ENCODE measurements around the gene RSPO1.
"Not testable (repeated sequence)": the region's sequence is repeated elsewhere in the genome, so short reads cannot be mapped to it uniquely, and the experiment has no call there.

The RSPO1 gene

GRCh38 chr1:37634244-37634991 is at the start of gene RSPO1:
TSS of gene RSPO1 (minus strand) at chr1:37634892. CDS start at chr1:37629661, 5,231 bp downstream.
- no peak for DNase-seq

GRCh38 chr1:37684182-37684581 is 49.5 kb upstream of the RSPO1 start:
- DNase-seq, result not testable (repeated sequence)

GRCh38 chr1:37682334-37682987 is 47.8 kb upstream of the RSPO1 start:
- DNase-seq, result peak; percentile 67

GRCh38 chr1:37680933-37681332 is 46.2 kb upstream of the RSPO1 start:
- no peak for DNase-seq

GRCh38 chr1:37677808-37678207 is 43.1 kb upstream of the RSPO1 start:
- DNase-seq, result no peak

- DNase-seq, result no peak
Measured at GRCh38 chr1:37677143-37677439, 42.4 kb upstream of the RSPO1 start.

GRCh38 chr1:37676281-37677142 is 41.8 kb upstream of the RSPO1 start:
- no peak for DNase-seq

GRCh38 chr1:37673920-37674319 is 39.2 kb upstream of the RSPO1 start:
- no peak for DNase-seq

- no peak for DNase-seq
Measured at GRCh38 chr1:37672136-37672870, 37.6 kb upstream of the RSPO1 start.

- no peak for DNase-seq
Measured at GRCh38 chr1:37671261-37671660, 36.6 kb upstream of the RSPO1 start.

- no peak for DNase-seq
Measured at GRCh38 chr1:37670133-37670532, 35.4 kb upstream of the RSPO1 start.

GRCh38 chr1:37667023-37667671 is 32.5 kb upstream of the RSPO1 start:
- DNase-seq, result no peak

- DNase-seq, result no peak
Measured at GRCh38 chr1:37666241-37666867, 31.7 kb upstream of the RSPO1 start.

GRCh38 chr1:37663426-37664000 is 28.8 kb upstream of the RSPO1 start:
- DNase-seq, result no peak

- no peak for DNase-seq
Measured at GRCh38 chr1:37662031-37662755, 27.5 kb upstream of the RSPO1 start.

GRCh38 chr1:37661401-37661800 is 26.7 kb upstream of the RSPO1 start:
- DNase-seq, result no peak

- DNase-seq, result no peak
Measured at GRCh38 chr1:37660664-37661063, 26.0 kb upstream of the RSPO1 start.

GRCh38 chr1:37658486-37658885 is 23.8 kb upstream of the RSPO1 start:
- no peak for DNase-seq

GRCh38 chr1:37657620-37658412 is 23.1 kb upstream of the RSPO1 start:
- DNase-seq, result no peak

- DNase-seq, result no peak
Measured at GRCh38 chr1:37656881-37657280, 22.2 kb upstream of the RSPO1 start.
